Suprapubic skin (tissue), 3 donors: ENCODE data around the gene SNRNP27.

Experiments
- POLR2A ChIP-seq, 2 donors: fragments of 450-650 bp; IDR thresholded peaks; one replicate each; pipeline ENCODE4 v1.6.1; 2017; ENCODE audit warnings: antibody characterized with exemption in 2 of 2, mild to moderate bottlenecking in 2 of 2, moderate library complexity in 2 of 2
- TF ChIP-seq, protein P1 (sequence below), 2 donors: fragments of 200-600 bp in 1 of 2; fragments of 450-650 bp in 1 of 2; sonication (generic) in 1 of 2; IDR thresholded peaks; one replicate each; pipeline ENCODE4 v1.5.1; 2016 to 2019; ENCODE audit warnings: antibody characterized with exemption in 2 of 2, mild to moderate bottlenecking in 1 of 2, moderate library complexity in 1 of 2

DNA sequence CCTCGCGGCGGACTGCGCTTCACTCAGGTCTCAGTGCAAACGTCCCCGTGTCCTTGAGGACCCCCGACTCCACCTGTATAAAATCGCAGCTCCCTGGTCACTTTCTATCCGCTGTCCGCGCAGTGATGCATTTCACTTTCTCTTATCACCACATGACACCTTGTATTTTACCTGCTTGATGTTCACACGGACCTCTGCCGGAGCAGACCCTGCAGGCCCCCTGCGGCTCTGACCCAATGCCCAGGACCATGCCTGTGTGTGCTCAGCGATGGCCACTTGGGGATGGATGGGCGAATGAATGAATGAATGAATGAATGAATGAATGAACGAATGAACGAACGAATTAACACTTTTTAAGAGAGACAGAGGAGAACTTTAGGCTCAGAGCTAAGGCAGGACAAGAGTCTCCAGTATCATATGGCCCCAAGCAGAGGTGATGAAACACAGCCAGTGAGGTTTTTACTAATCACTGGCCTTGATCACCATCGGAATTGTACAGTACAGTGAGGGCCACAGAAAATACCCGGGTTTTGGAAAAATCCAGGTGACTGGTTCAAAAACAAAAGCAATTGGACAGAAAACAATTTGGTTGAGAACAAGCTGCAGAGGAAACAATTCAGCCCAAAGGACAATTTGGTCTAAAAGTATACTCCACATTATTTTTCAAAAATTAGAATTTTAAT, 55.3 kb downstream of the SNRNP27 start:
- TF ChIP-seq, protein P1, sequence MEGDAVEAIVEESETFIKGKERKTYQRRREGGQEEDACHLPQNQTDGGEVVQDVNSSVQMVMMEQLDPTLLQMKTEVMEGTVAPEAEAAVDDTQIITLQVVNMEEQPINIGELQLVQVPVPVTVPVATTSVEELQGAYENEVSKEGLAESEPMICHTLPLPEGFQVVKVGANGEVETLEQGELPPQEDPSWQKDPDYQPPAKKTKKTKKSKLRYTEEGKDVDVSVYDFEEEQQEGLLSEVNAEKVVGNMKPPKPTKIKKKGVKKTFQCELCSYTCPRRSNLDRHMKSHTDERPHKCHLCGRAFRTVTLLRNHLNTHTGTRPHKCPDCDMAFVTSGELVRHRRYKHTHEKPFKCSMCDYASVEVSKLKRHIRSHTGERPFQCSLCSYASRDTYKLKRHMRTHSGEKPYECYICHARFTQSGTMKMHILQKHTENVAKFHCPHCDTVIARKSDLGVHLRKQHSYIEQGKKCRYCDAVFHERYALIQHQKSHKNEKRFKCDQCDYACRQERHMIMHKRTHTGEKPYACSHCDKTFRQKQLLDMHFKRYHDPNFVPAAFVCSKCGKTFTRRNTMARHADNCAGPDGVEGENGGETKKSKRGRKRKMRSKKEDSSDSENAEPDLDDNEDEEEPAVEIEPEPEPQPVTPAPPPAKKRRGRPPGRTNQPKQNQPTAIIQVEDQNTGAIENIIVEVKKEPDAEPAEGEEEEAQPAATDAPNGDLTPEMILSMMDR (IDR thresholded peaks at IDR 0.05) = no peak
- TF ChIP-seq POLR2A (IDR thresholded peaks at IDR 0.05) = no peak
